ENCODE measurements around the gene ZFP64.

GRCh38 chr20:52137850-52138249 lies 53.7 kb downstream of the ZFP64 start:
- TF ChIP-seq POLR2A (IDR thresholded peaks at IDR 0.05) (no peak), POLR2AphosphoS5 (IDR thresholded peaks at IDR 0.05) (no peak), CTCF (IDR thresholded peaks at IDR 0.05) (no peak)
